GM21717 (cell line): ENCODE results near the gene TRIM54.
"Not testable (repeated sequence)": the region's sequence is repeated elsewhere in the genome, so short reads cannot be mapped to it uniquely, and the experiment has no call there.

Experiments
- ATAC-seq: cut with Tn5 transposase; IDR thresholded peaks from one replicate; pipeline ENCODE4 v1.9.1; 2021; ENCODE audit warnings: mild to moderate bottlenecking, moderate library complexity; ENCODE audit not compliant: unreplicated experiment

Gene TRIM54

DNA sequence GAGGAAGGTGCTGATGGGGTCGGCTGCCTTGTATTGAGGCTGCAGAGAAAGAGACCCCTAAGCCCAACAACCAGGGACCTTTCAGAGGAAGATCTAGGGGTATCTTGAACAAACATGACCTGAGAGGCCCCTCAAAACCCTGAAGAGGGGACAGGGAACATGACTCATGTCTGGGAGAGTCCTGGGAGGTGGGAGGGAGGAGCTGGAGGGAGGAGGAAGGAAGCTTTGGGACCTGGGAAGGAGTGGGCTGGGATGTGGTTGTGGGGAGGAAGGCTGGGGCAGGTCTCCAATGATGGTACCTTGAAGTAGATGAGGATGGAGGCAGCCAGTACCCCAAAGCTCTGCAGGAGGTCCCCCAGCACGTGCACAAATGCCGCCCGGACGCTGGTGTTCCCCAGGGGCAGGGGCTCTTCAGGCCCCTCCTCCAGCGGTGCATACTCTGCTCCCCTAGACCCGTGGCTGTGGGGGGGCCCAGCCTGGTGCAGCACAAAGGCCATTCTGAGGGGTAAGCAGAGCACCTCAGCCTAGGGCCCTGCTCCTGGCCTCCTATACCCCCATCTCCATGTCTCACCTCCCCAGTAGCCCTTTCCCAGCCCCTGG lies 25.3 kb upstream of the TRIM54 start:
- no peak for ATAC-seq

DNA sequence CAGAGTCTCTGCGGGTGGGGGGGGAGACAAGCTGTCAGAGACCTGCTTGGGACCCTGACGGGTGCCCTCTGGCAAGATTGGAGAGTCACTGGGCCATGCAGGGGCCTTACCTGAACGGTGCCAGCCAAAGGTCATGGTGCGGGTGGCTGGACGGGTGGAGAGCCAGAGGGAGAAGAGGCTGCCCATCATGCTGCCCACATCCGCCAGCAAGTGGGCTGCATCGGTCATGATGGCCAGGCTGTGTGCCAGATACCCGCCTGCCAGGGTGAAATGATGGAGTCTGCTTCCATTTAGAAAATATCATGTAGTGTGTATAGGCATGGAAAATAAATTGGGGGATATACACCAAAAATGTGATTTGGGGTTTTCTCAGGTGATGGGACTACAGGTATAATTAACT lies 24.2 kb upstream of the TRIM54 start:
- no peak for ATAC-seq

DNA sequence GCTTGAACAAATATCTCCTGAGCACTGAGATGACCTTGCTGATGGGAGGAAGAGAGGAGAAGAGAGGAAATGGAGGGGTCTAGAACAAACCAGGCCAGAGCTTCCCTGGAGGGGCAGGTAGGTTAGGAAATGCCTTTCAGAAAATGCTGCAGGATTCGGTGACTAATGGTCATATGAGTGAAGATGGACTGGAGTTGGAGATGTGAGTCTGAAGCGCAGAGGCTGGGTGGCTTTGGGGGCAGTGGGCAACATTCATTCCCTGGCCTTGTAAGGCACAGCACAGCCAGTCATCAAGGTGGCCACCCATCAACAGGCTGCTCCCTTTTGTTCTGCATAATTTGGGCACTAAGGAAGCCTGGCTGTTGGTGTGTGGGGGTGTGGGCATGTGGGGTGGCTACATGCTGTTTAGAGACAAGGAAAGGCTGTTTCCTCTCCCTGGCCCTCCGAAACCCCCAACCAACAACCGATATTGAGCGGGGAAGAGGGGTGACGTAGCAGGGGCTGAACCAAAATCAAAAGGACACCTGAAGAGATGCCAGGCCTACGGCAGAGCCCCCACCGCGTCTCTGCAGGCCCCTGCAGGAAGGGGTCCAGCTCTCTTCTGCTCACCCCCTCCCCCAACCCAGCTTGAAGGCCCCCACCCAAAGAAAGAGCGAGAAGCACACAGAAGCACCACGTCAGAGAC lies 20.8 kb upstream of the TRIM54 start:
- no peak for ATAC-seq

DNA sequence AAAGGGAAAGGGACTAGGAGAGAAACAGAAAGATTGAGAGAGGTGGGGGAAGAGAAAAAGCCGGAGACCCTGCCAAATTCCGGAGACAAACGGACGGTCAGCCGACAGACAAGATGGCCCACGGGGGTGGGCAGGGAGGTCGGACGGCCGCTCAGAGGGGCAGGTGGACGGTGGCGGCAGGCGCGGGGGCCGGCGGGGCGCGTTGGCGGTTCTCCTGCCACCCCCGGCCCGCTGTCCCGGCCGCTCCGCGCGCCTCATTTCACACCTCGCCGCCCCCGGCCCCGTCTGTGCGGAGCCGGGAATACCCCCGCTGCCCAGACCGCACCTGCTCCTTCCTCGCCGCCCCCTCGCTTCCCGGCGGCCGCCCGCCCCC lies 20.3 kb upstream of the TRIM54 start:
- no peak for ATAC-seq

DNA sequence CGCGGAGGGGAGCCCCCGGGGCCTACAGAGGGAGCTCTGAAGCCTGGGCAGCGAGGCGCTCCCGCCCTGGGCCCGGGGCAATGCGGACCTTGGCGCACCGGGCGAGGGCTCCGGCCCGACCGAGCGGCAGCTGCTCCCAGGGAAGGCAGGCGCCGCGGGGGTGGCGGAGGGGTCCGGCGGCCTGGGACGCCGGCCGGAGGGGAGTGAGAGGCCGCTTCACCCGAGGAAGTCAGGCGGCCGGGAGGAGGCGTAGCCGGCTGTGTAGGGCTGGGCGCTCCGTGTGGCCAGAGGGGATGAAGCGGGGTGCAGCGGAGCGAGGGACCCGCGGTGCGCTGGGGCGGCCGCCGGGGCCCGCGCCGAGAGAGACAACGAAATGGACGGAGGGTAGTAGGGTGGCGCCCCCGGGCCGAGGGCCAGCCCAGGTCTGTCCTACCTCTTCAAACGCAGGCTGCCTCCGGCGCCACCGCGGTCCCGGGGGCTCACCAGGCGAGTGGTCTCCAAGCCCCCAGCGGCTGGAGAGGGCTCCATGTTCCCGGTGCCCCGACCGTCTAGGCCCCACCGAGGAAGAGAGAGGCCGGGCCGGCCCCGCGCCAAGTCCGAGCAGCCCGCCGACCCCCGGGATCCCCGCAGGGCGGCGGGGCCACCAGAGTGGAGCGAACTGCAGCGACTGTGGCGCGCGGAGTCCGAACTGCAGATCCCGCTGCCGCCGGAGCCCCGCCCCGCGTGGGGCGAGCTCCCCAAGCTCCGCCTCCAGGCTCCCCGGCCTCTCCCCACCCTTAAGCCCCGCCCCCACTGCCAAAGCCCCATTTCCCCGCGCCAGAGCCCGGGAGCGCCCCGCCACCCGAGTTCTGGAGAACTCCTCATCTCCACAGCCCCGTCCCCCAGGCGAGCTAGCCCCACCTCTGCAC lies 19.6 kb upstream of the TRIM54 start, which contains the start of gene SLC30A3:
SLC30A3 (minus strand) TSS at position 669 of the 908 bp plus-strand sequence; CDS start at position 528, 141 bp downstream.
- no peak for ATAC-seq

DNA sequence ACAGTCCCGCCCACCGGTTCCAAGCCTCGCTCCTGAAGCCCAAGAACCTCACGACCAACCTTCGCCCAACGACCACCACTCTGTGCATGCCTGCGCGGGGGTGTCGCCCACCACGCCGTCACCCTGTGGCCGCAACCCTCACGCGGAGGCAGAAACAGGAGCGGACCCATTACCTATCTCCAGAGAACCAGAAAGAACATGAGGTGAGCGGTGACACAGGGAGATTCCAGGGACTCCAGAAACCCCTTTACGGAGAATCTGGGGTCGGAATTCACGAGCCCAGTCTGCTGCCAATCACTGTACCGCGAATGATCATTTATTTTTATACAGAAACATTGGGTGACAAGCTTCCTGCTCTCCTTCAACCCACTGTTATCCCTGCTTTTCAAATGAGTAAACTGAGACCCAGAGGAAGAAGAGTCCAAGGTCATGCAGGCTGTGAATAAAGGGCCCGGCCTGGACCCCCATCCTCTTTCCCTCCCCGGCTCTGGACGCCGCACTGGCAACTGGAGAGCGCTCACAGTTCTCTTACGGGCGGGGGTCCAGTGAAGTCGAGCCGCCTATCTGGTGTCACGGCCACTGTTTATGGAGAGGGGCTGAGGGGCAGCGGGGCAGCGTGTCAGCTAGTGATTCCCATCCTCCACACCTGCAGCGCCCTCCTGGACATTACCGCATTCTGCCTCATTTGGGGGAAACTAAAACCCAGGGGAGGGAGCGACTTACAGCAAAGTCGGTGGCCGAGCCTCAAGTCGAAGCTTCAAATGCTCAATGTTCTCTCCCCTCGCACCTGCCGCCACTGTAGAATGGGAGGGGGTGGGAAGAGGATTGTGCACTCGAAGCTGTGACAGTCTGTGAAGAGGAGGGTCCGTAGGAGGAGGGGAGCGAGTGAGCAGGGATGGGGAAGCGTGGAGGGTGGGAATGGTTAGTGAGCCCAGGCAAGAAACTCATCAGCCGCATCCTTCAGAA lies 18.7 kb upstream of the TRIM54 start:
- no peak for ATAC-seq

DNA sequence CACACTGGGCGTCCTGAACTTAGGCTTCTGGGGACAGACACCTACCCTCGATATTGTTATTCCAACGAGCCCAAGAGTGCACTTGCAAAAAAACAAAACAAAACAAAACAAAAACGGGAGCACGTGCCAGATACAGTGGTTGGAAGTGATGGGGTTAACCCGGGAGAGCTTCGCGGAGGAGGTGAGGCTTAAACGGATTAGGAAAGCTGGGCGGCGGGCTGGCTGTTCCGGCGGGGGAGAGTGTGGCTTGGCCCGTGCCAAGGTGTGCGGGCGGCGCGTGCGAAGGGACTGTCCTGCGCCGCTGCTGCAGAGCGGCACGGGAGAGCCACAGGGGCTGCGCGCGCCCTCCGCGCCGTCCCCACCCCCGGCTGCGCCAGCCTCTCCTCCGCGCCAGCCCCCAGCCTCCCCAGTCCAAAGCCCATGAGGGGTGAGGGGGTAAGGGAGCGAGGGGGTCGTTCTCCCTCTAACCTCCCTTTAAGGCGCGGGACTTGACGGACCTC lies 17.9 kb upstream of the TRIM54 start:
- ATAC-seq: no peak

DNA sequence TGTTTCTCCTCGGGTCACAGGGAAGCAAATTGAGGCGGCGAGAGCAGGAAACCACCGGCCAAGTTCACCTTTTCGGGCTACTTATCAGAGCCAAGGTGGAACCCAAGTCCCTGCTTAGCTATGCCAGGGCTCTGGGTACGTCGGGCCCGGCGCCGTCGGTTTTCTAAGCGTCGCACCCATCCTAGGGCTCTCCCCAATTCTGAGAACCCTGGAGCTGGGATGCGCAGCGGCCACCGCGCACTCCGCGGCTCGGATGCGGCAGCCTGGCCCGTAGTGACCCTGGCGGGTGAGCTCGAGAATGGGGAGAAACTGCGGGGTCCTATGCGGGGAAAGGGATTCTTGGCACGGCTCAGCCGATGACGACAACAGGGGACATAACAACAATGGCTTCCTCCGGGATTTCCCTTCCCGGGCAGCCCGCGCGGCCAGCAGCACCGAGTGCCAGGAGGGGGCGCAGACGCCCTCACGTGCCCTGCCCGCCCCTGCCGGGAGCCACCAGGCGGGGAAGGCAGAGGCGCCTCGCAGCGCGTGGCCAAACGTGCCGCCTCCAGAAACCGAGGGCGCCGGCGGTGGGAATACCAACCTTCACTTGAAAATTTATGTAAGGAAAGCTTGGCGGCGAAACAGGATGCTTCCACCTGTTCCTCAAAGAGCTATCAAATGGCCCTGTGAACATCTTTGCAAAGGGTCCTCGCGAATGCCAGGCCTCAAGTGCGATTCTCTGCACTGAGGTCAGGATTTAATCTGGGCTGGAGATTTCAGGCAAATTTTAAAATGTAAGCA lies 17.3 kb upstream of the TRIM54 start:
- no peak for ATAC-seq

DNA sequence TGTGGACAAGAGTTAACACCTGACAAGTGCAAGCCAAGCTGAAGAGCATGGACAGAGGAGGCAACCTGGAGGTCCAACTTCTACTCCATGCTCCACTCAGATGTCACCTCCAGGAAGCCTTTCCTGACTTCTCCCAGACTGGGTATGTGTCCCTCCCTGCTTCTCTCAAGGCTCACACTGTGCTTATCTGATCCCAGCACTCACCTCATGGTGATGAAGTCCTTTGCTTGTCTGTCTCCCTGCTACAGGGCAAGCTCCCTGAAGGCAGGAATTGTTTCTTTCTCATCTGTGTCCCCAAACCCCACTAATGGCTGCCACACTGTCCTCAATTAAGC lies 16.7 kb upstream of the TRIM54 start:
- no peak for ATAC-seq

DNA sequence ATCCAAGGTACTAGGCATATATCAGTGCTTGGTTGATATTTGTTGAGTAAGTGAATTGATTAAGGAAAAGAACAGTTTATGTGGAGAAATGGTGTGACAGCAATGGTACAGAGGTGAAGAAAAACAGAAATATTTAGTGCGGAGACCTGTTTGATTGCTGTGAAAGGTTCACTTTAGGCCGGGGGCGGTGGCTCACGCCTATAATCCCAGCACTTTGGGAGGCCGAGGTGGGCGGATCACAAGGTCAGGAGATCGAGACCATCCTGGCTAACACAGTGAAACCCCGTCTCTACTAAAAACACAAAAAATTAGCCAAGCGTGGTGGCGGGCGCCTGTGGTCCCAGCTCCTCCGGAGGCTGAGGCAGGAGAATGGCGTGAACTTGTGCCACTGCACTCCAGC lies 13.9 kb upstream of the TRIM54 start:
- ATAC-seq: not testable (repeated sequence)

DNA sequence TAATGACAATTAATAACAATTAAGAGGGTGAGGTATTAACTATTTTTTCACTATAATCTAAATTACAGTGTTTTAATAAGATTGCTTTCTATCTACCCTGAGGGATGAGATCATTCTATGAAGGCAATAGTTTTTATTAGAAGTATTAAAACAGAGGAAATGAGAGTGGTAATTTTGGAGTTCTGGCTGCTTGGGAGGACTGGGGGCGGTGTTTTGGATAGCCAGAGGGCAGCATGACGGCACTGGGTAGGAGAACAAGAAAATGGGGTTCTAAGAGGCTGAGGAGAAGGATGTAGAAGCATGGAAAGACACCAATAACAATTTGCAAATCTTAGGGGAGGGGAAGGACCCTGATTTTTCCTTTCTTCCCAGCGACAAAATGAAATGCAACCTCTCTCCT lies 12.1 kb upstream of the TRIM54 start:
- no peak for ATAC-seq

DNA sequence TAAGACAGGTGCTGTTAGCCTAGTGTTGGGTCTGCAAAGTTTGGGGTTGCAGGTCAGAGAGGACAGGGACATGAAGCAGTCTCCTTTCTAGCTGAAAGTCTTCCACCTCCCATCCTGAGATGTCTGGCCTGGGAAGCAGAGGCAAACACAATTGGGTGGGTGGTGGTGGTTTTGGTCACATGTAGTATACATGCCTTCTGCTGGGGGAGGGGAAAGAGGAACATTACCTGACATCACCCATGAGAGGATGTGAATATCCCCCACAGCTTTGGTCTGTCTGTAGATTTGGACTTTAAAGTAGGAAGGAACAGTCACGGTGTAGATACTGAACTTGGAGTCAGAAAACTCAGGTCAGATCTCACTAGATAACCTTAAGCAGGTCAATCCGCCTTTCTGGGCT lies 11.6 kb upstream of the TRIM54 start:
- no peak for ATAC-seq

DNA sequence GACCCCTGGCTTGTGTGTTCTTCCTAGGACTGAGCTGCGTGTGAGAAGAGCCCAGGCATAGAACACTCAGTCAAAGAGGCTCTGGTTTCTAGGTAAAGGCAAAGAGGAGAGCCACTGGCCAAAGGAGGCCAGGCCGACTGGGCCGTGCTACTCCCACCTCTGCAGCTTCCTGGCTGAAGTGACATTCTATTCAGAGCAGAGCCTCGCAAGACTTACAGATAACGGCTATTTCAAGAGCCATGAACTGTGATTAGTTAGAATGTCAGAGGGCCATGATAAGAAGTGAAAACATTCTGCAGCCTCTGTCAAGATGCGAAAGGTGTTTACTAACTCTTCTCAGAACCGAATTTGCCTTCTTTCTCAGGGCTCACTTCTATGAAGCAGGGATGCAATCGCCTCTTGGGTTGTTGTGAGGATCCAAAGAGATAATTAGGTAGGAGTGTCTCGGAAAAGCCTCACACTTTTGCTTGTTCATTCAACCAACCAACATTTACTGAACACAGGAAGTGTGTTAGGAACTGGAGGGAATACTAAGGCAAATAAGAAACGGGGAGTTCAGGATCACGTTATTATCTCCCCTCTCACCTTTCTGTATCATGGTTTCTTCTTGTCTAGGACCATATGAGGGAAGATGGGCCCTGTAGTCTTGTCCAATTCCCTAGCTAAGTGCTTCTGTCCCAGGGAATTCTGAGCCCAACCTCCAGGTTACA lies 10.4 kb upstream of the TRIM54 start:
- no peak for ATAC-seq

DNA sequence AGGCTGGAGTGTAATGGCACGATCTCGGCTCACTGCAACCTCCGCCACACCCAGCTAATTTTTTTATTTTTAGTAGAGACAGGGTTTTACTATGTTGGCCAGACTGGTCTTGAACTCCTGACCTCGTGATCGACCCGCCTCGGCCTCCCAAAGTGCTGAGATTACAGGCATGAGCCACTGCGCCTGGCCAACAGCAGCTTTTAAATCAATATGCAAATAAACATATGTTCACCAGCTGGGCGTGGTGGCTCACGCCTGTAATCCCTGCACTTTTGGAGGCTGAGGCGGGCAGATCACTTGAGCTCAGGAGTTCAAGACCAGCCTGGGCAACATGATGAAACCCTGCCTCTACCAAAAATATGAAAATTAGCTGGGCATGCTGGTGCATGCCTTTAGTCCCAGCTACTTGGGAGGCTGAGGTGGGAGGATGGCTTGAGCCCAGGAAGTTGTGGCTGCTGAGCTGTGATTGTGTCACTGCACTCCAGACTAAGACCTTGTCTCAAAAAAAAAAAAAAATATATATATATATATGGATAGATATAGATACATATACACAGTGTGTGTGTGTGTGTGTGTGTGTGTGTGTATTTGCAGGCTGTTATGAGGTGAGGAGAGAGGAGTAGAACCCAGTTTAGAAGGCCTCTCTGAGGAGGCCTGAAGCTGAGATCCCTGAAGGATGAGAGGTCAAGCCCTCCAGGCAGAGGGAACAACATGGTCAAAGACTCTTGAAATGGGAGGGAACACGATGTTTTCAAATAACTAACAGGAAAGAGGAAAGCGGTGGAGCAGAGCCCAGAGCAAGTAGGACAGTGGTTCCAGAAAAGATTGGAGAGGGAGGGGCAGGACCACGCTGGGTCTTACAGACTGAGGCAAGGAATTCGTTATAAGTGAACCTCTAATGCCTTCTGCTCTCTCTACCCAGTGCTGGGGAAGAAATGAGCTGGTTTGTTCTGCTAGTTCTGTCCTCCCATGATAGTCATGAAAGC lies 9.4 kb upstream of the TRIM54 start:
- ATAC-seq: not testable (repeated sequence)

DNA sequence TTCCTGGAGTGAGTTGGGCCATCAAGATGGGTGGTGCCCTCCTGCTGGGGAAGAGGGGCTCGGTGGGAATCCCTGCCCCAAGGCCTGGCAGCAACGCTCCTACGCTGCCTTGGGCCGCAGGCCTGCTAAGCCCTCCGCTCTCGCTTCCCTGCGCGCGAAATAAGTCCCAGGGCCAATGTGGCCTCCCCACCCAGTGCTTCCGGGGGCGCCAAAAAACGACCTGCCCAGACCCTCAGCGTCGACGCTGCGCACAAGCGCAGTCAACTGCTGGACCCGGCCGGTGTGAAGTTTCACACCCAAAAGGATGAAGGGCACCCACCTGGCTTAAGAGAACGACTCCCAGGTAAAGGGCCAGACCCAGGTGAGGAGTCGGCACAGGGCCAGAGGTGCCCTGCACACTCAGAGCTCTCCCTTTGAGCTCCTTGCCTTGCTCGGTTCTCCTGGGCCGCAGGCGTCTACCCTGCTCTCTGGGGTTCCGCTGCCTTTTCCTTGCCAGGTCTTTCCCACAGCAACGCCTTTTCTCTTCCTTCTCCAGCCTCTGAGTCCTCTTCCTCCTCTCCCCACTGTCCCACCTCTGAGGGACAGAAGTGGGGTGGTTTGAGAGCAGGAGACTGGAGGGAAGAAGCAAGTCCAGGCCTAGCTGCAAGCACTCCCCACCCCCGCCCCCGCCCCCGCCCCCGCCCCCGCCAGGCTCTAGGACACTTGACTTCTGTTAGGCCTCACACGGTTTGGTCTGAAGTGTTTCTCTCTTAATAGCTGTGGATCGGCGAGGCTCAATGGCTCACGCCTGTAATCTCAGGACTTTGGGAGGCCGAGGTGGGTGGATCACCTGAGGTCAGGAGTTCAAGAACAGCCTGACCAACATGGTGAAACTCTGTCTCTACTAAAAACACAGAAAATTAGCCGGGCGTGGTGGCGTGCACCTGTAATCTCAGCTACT lies 6.7 kb upstream of the TRIM54 start, which contains the start of gene DNAJC5G:
DNAJC5G (plus strand) TSS at position 223 of the 940 bp plus-strand sequence. CDS start 1,296 bp downstream, outside the sequence.
- ATAC-seq: no peak

DNA sequence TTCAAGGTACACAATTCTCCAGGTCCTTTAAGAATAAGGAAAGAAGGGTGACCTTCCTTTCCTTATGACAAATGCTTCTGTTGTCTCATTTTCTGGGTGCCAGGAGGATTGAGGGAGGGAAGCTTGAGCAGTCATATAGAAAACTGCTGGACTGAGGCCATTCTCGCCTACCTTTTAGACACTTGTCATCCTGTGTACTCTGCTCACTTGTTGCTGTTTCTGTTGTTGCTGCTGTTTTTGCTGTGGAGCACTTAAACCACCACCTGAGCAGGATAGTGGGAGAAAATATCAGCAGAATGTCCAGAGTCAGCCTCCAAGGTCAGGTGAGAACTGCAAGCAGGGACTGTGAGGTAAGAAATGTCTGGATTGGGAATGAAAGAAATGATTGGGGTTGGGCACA lies 4.2 kb upstream of the TRIM54 start:
- no peak for ATAC-seq

DNA sequence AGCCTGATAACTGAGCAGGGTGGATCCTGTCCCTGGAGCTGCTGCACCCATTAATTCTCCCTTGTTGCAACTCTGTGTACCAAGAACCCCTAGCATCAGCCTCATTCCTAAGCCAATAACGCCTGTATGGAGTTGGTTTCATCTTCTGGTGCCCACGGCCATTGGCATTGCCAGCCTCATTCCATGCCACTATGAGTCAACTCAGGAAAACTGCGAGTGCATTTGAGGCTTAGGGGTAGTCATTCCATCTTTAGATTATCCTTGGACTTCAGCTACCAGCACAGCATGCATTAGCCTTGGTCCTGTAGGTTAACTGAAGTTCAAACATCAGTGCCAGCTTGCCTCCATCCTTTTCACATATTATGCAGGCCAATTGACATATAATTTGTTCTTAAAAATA lies 1.4 kb upstream of the TRIM54 start:
- no peak for ATAC-seq
